Activated T-cell treated with anti-CD3 and anti-CD28 coated beads for 4 hours (primary cell): ENCODE measurements around the gene TMEM247.
"Not testable (repeated sequence)": the region's sequence is repeated elsewhere in the genome, so short reads cannot be mapped to it uniquely, and the experiment has no call there.

Source experiments
- DNase-seq: peaks from one replicate; pipeline ENCODE4 v3.0.0-alpha.2; 2020

Gene TMEM247

GRCh38 chr2:46459694-46460093, 19.7 kb upstream of the TMEM247 start:
- no peak for DNase-seq

GRCh38 chr2:46460241-46460921, 19.0 kb upstream of the TMEM247 start:
- DNase-seq, result no peak

GRCh38 chr2:46461011-46461674, 18.2 kb upstream of the TMEM247 start:
- peak; percentile 70 for DNase-seq

- DNase-seq, result no peak
Observed at GRCh38 chr2:46461709-46462171, 17.6 kb upstream of the TMEM247 start.

- no peak for DNase-seq
Observed at GRCh38 chr2:46462936-46463335, 16.4 kb upstream of the TMEM247 start.

GRCh38 chr2:46469116-46469515, 10.2 kb upstream of the TMEM247 start:
- DNase-seq, result no peak

GRCh38 chr2:46469700-46470099, 9.7 kb upstream of the TMEM247 start:
- DNase-seq, result no peak

- no peak for DNase-seq
Observed at GRCh38 chr2:46470114-46470628, 9.2 kb upstream of the TMEM247 start.

GRCh38 chr2:46471019-46471583, 8.3 kb upstream of the TMEM247 start:
- no peak for DNase-seq

GRCh38 chr2:46471697-46472096, 7.7 kb upstream of the TMEM247 start:
- DNase-seq, result no peak

GRCh38 chr2:46472165-46472564, 7.2 kb upstream of the TMEM247 start:
- DNase-seq, result not testable (repeated sequence)

- DNase-seq, result not testable (repeated sequence)
Observed at GRCh38 chr2:46477462-46477861, 1.9 kb upstream of the TMEM247 start.

GRCh38 chr2:46477925-46478324, 1.4 kb upstream of the TMEM247 start:
- DNase-seq, result no peak

- no peak for DNase-seq
Observed at GRCh38 chr2:46480562-46480961, 1.2 kb downstream of the TMEM247 start.

- DNase-seq, result no peak
Observed at GRCh38 chr2:46481198-46482193, 2.1 kb downstream of the TMEM247 start.

- no peak for DNase-seq
Observed at GRCh38 chr2:46482490-46482889, 3.1 kb downstream of the TMEM247 start.

- DNase-seq, result no peak
Observed at GRCh38 chr2:46485002-46485401, 5.6 kb downstream of the TMEM247 start.

GRCh38 chr2:46486436-46486835, 7.1 kb downstream of the TMEM247 start:
- DNase-seq, result no peak

- no peak for DNase-seq
Observed at GRCh38 chr2:46487667-46488335, 8.4 kb downstream of the TMEM247 start.

- no peak for DNase-seq
Observed at GRCh38 chr2:46488389-46488788, 9.0 kb downstream of the TMEM247 start.

GRCh38 chr2:46489423-46490174, 10.2 kb downstream of the TMEM247 start:
- DNase-seq, result no peak
